GM10266 (cell line): ENCODE results near the gene SOCS1.

Source experiments
- DNase-seq: peaks from one replicate; pipeline ENCODE4 v3.0.0; 2012; ENCODE audit errors: extremely low spot score
- TF ChIP-seq, protein P1 (sequence below): IDR thresholded peaks from 2 replicates; pipeline ENCODE4 v1.5.1; 2012; ENCODE audit warnings: mild to moderate bottlenecking, low read depth; ENCODE audit not compliant: control insufficient read depth, insufficient read depth; ENCODE audit errors: missing control alignments

Gene SOCS1

DNA sequence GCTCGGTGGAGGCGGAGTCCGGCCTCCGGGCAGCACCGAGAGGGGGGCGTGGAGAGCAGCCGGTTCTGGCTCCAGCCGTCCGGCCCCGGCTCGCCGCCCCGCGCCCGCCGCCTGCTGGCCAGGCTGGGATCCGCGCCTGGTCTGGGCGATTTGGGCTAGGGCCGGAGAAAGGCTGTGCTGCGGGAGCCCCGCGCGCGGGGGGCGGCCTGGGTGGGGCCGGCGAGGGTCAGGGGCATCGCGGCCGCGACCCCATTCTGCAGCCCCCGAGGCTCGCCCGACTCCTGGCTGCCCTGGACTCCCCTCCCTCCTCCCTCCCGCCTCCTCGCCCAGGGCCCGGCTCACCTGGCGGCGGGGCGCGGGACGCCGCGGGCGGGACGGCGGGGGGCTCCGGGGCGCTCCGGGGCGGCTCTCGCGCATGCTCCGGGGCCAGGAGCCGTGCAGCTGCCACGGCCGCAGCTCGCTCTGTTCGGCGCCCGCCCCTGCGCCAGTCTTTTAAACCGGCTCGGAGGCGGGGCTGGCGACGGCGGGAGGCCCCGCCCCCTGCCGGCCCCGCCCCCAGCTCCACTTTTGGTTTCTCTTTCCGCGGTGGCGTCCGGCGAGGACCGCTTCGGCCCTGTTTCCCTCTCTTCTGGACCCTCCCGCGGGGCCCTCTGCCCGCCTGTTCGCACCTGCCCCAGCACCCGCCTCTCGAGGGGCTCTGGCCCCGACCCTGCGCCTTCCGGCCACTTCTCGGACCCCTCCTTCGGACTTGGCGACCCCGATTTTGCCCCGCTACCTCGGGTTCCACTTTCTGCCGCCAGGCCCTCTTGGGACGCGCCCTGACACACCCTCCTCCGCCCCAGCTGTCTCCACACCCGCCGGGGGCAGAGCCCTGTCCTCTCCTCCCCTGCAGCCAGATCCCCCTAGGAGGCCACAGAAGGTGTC, at the start of gene SOCS1:
TSS of gene SOCS1 (minus strand) at position 468 of the 924 bp plus-strand sequence. CDS start 726 bp downstream, outside the sequence.
- DNase-seq, result peak; percentile 95
- TF ChIP-seq, protein P1, sequence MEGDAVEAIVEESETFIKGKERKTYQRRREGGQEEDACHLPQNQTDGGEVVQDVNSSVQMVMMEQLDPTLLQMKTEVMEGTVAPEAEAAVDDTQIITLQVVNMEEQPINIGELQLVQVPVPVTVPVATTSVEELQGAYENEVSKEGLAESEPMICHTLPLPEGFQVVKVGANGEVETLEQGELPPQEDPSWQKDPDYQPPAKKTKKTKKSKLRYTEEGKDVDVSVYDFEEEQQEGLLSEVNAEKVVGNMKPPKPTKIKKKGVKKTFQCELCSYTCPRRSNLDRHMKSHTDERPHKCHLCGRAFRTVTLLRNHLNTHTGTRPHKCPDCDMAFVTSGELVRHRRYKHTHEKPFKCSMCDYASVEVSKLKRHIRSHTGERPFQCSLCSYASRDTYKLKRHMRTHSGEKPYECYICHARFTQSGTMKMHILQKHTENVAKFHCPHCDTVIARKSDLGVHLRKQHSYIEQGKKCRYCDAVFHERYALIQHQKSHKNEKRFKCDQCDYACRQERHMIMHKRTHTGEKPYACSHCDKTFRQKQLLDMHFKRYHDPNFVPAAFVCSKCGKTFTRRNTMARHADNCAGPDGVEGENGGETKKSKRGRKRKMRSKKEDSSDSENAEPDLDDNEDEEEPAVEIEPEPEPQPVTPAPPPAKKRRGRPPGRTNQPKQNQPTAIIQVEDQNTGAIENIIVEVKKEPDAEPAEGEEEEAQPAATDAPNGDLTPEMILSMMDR, result peak; percentile 94

DNA sequence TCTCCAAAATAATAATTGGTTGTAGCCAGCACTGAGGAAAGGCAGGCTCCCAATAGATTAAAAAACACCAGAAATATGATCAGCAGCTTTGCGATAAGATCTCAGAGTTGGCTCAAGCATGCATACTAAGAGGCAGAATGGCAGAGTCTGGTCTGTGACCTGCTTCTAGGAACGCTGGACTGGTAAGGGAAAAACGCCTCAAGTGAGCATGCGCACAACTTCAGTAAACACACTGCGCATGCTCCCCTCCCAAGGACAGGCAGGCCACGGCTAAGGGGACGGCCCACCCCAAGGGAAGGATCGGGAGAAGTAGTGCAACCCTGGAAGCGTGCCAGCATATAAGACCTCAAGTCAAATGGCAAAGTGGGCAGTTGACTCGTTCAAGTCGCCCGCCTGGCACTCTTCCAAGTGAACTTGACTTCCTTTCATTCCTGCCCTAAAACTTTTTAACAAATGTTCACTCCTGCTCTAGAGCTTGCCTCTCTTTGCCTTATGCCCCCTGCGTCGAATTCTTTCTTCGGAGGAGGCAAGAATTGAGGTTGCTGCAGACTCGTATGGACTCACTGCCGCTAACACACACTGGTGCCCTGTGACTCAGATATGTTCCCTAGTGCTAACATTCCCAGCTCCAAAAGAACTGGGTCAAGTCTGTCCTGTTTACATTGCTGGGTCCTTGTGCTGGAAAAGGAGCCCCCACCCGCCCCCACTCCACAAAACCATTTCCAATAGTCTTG, 47.6 kb upstream of the SOCS1 start:
- DNase-seq, result no peak
- TF ChIP-seq, protein P1, result no peak

GRCh38 chr16:11302977-11303376, 47.0 kb upstream of the SOCS1 start:
- no peak for DNase-seq
- TF ChIP-seq, protein P1, result no peak

DNA sequence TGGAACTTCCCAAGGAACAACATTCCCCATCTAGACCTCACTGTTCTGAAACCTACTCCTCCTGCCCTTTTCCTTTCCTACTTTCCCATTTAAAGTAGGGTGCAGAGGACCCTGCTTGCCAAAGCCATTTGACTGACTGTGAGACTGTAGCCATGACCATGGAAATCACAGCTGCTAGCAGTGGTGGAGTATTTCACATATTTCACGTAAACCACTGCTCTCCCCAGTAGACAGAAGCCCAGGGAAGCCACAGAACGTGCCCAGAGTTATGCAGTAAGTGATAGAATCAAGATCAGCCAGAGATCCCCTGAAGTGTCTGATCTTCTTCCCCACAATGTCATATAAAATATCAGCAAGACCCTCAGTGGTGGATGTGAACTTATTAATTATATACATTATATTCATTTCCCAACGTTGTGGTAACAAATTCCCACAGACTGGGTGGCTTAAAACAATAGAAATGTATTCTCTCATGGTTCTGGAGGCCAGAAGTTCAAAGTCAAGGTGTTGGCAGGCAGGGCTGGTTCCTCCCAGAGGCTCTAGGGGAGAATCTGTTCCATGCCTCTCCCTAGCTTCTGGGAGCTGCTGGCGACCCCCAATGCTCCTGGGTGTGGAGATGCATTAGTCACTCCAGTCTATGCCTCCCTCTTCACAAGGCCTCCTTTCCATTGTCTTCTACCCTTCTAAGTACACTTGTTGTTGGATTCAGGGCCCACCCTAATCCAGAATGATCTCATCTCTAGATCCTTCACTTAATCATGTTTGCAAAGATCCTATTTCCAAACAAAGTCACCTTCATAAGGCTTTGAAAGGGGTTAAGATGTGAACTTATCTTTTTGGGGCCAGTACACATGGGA, 45.9 kb upstream of the SOCS1 start:
- DNase-seq, result no peak
- TF ChIP-seq, protein P1, result no peak

DNA sequence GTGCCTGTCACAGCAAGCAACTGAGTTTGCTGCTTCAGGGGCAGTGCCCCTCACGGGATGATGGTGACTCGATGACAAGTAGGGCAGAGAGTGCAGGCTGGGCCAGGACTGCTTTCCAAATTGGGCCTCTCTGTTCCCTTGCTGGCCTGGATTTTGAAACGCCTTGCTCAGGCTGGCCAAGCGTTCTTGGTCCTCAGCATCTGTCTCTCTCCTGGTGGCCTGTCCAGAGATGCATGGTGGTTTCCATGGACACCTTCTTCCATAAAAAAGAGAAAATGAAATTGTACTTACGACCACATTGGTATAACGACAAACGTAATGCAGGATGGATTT, 44.5 kb upstream of the SOCS1 start:
- DNase-seq, result no peak
- TF ChIP-seq, protein P1, result no peak

GRCh38 chr16:11299865-11300559, 44.0 kb upstream of the SOCS1 start:
- TF ChIP-seq, protein P1, result no peak
- DNase-seq, result no peak

- peak; percentile 53 for DNase-seq
Observed at GRCh38 chr16:11298950-11299547, 43.0 kb upstream of the SOCS1 start.
